ENCODE measurements around the gene DTNB.

DTNB gene

GRCh38 chr2:25690058-25690457 is 16.7 kb upstream of the DTNB start:
- Histone ChIP-seq H3K27me3 (ENCODE audit: insufficient read depth, poor library complexity, severe bottlenecking) (no peaks in the 10 kb centered on the region), H3K4me3 (replicated peaks; ENCODE audit: insufficient read depth, low read length) (no peak overlapping the region), H3K27ac (replicated peaks) (no peak overlapping the region)
- no peak for DNase-seq (ENCODE audit: low read depth in 1 of 2, low spot score in 1 of 2)
- no peak for TF ChIP-seq SPI1 (IDR thresholded peaks at IDR 0.05; ENCODE audit: borderline replicate concordance, low read depth)
- TF ChIP-seq REST (IDR thresholded peaks at IDR 0.05; ENCODE audit: insufficient replicate concordance, low read depth): no peak
- TF ChIP-seq GABPA (IDR thresholded peaks at IDR 0.05; ENCODE audit: low read depth): no peak
- no peak for TF ChIP-seq CTCF (IDR thresholded peaks at IDR 0.05; ENCODE audit: insufficient read depth, low read length)
- no peak for TF ChIP-seq POLR2AphosphoS5 (IDR thresholded peaks at IDR 0.05; ENCODE audit: low read depth)

- Histone ChIP-seq H3K27me3 (ENCODE audit: insufficient read depth, poor library complexity, severe bottlenecking) (no peaks in the 10 kb centered on the region), H3K4me3 (replicated peaks; ENCODE audit: insufficient read depth, low read length) (no peak overlapping the region), H3K27ac (replicated peaks) (no peak overlapping the region)
- TF ChIP-seq CTCF (IDR thresholded peaks at IDR 0.05; ENCODE audit: insufficient read depth, low read length): no peak
- no peak for TF ChIP-seq REST (IDR thresholded peaks at IDR 0.05; ENCODE audit: insufficient replicate concordance, low read depth)
- TF ChIP-seq SPI1 (IDR thresholded peaks at IDR 0.05; ENCODE audit: borderline replicate concordance, low read depth): no peak
- no peak for TF ChIP-seq GABPA (IDR thresholded peaks at IDR 0.05; ENCODE audit: low read depth)
- TF ChIP-seq POLR2AphosphoS5 (IDR thresholded peaks at IDR 0.05; ENCODE audit: low read depth): no peak
- DNase-seq (ENCODE audit: low read depth in 1 of 2, low spot score in 1 of 2): no peak
Measured at GRCh38 chr2:25688236-25688635, 14.9 kb upstream of the DTNB start.

GRCh38 chr2:25685741-25686140 is 12.4 kb upstream of the DTNB start:
- no peak for DNase-seq (ENCODE audit: low read depth in 1 of 2, low spot score in 1 of 2)
- no peak overlapping the region for H3K27ac ChIP-seq (replicated peaks)
- no peaks in the 10 kb centered on the region for H3K27me3 ChIP-seq (ENCODE audit: insufficient read depth, poor library complexity, severe bottlenecking)
- TF ChIP-seq CTCF (IDR thresholded peaks at IDR 0.05; ENCODE audit: insufficient read depth, low read length) (no peak), SPI1 (IDR thresholded peaks at IDR 0.05; ENCODE audit: borderline replicate concordance, low read depth) (no peak), REST (IDR thresholded peaks at IDR 0.05; ENCODE audit: insufficient replicate concordance, low read depth) (no peak), GABPA (IDR thresholded peaks at IDR 0.05; ENCODE audit: low read depth) (no peak), POLR2AphosphoS5 (IDR thresholded peaks at IDR 0.05; ENCODE audit: low read depth) (no peak)
- no peak overlapping the region for H3K4me3 ChIP-seq (replicated peaks; ENCODE audit: insufficient read depth, low read length)
